HFFc6 (cell line): Measurements from ENCODE around the gene ATPAF2. TPM values are rescaled to one million over a fixed set of nuclear protein-coding genes. Genes with fewer than 3 reads are reported as not detected.

Experiments
- DNase-seq: peaks from one replicate; pipeline ENCODE4 v3.0.0-alpha.2; 2018
- H3K27ac Mint-ChIP-seq: 2 replicates; pipeline ENCODE4 v1.8.0; 2020; ENCODE audit warnings: mild to moderate bottlenecking, mixed read lengths
- H3K27me3 Mint-ChIP-seq: 2 replicates; pipeline ENCODE4 v1.8.0; 2021; ENCODE audit warnings: mild to moderate bottlenecking, moderate library complexity, mixed read lengths; ENCODE audit not compliant: insufficient read depth
- H3K36me3 Mint-ChIP-seq: 2 replicates; pipeline ENCODE4 v1.8.0; 2021; ENCODE audit warnings: low read depth, mixed read lengths
- H3K4me1 Mint-ChIP-seq: 2 replicates; pipeline ENCODE4 v1.8.0; 2020; ENCODE audit warnings: low read depth, mixed read lengths
- H3K4me3 Mint-ChIP-seq: 2 replicates; pipeline ENCODE4 v1.8.0; 2020; ENCODE audit warnings: mild to moderate bottlenecking, moderate library complexity, mixed read lengths
- H3K9me3 Mint-ChIP-seq: 2 replicates; pipeline ENCODE4 v1.8.0; 2020; ENCODE audit warnings: mild to moderate bottlenecking, mixed read lengths
- total RNA-seq, 6 experiments: library from RNA; stranded (reverse); fragmentation: NEBNext Ultra II Directional; extraction: Animal tissue kit (Norgen Biotek cat#: 25700); gene quantifications; 2 replicates in 1 of 6; 3 replicates in 5 of 6; pipeline ENCODE4 v1.2.3, GENCODE V29; 2021
- TF ChIP-seq, protein P1 (sequence below): fragments of 200-600 bp; sonication (generic); IDR thresholded peaks from 2 replicates; pipeline ENCODE4 v1.5.0; 2021; ENCODE audit warnings: antibody characterized with exemption, mild to moderate bottlenecking

ATPAF2 gene
- total RNA-seq, 6 experiments from 2014 or later = 21.5 to 28.4 (median 23.1) TPM

DNA sequence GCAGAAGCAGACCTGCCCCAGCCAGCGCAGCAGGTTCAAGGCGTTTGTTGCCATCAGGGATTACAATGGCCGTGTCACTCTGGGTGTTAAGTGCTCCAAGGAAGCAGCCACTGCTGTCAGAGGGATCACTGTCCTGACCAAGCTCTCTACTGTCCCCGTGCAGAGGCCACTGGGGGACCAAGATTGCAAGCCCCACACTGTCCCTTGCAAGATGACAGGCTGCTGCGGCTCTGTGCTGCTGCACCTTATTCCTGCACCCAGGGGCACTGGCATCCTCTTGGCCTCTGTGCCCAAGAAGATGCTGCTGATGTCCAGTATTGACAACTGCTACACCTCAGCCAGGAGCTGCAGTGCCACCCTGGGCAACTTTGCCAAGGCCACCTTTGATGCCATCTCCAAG is 27.7 kb downstream of the ATPAF2 start:
- TF ChIP-seq, protein P1, sequence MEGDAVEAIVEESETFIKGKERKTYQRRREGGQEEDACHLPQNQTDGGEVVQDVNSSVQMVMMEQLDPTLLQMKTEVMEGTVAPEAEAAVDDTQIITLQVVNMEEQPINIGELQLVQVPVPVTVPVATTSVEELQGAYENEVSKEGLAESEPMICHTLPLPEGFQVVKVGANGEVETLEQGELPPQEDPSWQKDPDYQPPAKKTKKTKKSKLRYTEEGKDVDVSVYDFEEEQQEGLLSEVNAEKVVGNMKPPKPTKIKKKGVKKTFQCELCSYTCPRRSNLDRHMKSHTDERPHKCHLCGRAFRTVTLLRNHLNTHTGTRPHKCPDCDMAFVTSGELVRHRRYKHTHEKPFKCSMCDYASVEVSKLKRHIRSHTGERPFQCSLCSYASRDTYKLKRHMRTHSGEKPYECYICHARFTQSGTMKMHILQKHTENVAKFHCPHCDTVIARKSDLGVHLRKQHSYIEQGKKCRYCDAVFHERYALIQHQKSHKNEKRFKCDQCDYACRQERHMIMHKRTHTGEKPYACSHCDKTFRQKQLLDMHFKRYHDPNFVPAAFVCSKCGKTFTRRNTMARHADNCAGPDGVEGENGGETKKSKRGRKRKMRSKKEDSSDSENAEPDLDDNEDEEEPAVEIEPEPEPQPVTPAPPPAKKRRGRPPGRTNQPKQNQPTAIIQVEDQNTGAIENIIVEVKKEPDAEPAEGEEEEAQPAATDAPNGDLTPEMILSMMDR = no peak
- H3K36me3 Mint-ChIP-seq = peaks cover 11% of the 10 kb centered on the region
- no peaks in the 10 kb centered on the region; the same call in none of the 2 replicates for H3K27me3 Mint-ChIP-seq
- peaks cover 25% of the 10 kb centered on the region for H3K4me1 Mint-ChIP-seq
- H3K9me3 Mint-ChIP-seq = no peaks in the 10 kb centered on the region
- no peak overlapping the region for H3K27ac Mint-ChIP-seq
- no peak for DNase-seq
- no peak overlapping the region for H3K4me3 Mint-ChIP-seq

DNA sequence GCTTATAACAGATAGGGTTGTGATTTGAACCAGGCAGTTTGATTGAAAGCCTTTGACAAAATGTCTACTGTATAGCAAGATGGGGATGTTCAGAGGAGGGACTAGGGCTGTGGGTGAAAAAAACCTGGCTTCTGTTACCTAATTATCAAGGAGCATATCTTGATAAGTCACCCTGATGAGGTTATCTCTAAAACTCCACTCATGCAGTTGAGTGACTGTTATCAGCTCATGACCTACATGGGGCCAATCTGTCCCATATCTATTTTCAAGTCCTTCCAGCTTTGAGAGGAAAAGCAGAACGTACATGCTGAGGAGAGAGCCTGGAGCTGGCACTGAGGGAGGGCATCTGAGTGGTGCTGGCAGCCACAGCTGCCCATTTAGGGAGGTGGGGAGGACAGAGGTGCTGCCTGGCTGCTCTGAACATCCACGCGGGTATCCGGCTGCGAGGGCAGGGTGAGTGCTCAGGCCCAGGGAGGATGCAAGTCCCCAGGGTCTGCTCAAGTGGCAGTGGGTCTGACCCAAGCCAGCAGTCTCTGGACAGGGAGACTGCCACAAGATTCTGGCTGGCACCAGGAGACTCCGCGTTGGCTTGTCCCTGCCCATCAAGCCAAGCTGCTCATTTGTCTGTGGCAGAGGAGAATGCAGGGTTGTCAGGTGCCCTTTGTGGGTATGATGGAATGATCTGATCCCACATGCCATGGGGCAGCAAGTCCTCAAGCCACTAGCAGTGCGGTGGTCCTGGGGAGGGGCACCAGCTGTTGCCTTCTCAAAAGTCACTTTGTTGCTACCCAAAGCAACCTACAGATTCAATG is 29.2 kb downstream of the ATPAF2 start:
- Mint-ChIP-seq H3K27ac (peak overlapping the region; percentile 91), H3K27me3 (no peaks in the 10 kb centered on the region; the same call in none of the 2 replicates), H3K36me3 (peaks cover 11% of the 10 kb centered on the region), H3K4me1 (peaks cover 25% of the 10 kb centered on the region), H3K4me3 (0 out of 2 replicates have a peak overlapping the region, but pooled peaks have one; percentile 19), H3K9me3 (no peaks in the 10 kb centered on the region)
- no peak for DNase-seq
- TF ChIP-seq, protein P1 = no peak

DNA sequence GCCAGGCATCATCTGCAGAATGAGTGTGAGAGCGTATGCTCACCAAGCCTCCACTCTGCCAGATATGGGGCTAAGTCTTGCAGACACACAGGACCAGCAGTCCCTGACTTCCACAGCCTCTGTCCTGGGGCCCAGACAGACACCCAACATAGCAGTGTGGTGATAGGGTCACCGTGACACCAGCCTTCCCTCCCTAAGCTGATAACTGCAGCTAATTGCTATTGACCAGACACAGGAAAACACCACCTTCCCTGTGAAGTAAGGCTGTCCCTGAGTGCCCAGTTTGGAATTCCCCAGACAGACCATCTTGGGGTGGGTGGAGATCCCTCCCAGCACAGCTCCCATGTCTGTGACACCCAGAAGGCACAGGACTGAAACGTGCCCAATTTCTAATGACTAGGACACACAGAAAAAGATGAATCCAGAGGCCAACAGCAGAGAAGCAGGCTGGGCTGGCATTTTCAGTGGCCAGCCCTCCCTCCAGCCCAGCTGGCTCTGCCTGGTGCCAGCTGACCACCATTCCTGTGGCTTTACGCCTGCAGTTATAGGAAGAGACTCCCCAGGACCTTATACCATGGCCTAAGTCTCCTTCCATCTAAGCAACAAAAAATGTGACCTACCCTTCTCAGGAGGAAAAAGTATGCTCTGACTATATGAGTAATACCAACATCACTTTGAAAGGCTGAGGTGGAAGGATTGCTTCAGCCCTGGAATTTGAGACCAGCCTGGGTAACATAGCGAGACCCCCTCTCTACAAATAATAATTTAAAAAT is 30.3 kb downstream of the ATPAF2 start:
- peak; percentile 90 for DNase-seq
- peak overlapping the region; percentile 91 for H3K27ac Mint-ChIP-seq

DNA sequence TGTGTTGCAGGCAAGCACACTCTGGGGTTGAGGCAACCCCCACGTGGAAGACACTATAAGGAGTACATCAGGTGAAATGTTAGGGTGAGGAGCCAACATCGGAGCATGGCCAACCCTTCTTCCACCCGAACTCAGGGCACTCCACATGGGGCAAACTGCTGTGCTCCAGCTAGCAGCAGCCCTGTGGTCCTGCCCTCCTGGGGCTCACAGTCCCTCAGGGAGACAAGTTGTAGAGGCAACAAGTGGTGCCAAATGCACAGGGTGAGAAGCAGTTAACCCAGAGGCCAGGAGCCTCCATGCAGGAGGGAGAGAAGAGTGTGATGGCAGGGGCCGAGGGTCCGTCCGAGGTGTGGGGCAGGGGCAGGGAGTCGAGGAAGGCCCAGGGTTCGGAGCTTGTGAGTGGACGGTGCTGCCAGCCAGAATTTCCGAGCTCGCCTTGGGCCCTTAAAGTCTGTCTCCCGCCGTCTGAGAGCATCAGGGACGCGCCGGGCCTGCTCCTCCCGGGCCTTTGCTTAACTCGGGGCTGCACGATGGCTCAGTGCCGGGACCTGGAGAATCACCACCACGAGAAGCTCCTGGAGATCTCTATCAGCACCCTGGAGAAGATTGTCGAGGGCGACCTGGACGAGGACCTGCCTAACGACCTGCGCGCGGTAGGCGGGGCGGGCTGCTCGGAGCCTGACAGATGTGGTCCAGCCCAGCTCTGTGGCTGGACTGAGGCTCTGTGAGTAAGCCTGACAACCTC is 32.3 kb downstream of the ATPAF2 start:
- no peak for DNase-seq
- TF ChIP-seq, protein P1 = no peak

More for the DNA sequence above, 30.3 kb downstream of the ATPAF2 start:
- Mint-ChIP-seq H3K9me3 (no peaks in the 10 kb centered on the region), H3K27me3 (no peaks in the 10 kb centered on the region; the same call in none of the 2 replicates), H3K36me3 (peaks cover 11% of the 10 kb centered on the region), H3K4me3 (peak overlapping the region; percentile 67), H3K4me1 (peaks cover 31% of the 10 kb centered on the region)
- TF ChIP-seq, protein P1 = no peak

DNA sequence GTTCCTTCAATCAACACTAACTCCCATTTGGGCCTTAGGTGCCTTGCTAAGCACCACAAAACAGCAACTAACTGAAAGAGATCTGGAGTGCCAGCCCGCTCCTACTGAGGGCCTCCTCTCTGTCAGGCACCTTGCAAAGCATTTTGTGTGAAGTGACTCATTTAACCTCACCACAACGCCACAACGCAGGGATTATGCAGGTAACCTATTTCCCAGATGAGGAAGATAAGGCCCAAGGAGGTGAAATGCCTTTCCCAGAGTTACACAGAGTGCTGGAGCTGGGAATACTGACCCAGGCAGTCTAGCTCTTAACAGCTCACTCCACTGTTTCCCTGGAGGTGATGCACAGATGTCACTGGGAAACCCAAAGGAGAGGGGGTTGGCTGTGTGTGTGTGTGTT is 33.5 kb downstream of the ATPAF2 start:
- H3K27me3 Mint-ChIP-seq = no peaks in the 10 kb centered on the region; the same call in none of the 2 replicates
- H3K4me3 Mint-ChIP-seq = no peak overlapping the region
- H3K9me3 Mint-ChIP-seq = no peaks in the 10 kb centered on the region
- H3K27ac Mint-ChIP-seq = no peak overlapping the region
- peaks cover 38% of the 10 kb centered on the region for H3K4me1 Mint-ChIP-seq
- no peak for DNase-seq
- TF ChIP-seq, protein P1 = no peak
- H3K36me3 Mint-ChIP-seq = peaks cover 9% of the 10 kb centered on the region

More for the DNA sequence above, 32.3 kb downstream of the ATPAF2 start:
- Mint-ChIP-seq H3K9me3 (no peaks in the 10 kb centered on the region), H3K27ac (peak overlapping the region; percentile 24; the same call in 1 of the 2 replicates), H3K36me3 (peaks cover 11% of the 10 kb centered on the region), H3K4me3 (no peak overlapping the region), H3K4me1 (peaks cover 38% of the 10 kb centered on the region), H3K27me3 (no peaks in the 10 kb centered on the region; the same call in none of the 2 replicates)
